Dedifferentiated amniotic fluid mesenchymal stem cell (primary cell): ENCODE measurements around the gene FOXC1.

Experiments
- DNase-seq: peaks from one replicate; pipeline ENCODE4 v3.0.0-alpha.2; 2016; ENCODE audit errors: extremely low spot score

FOXC1 gene

DNA sequence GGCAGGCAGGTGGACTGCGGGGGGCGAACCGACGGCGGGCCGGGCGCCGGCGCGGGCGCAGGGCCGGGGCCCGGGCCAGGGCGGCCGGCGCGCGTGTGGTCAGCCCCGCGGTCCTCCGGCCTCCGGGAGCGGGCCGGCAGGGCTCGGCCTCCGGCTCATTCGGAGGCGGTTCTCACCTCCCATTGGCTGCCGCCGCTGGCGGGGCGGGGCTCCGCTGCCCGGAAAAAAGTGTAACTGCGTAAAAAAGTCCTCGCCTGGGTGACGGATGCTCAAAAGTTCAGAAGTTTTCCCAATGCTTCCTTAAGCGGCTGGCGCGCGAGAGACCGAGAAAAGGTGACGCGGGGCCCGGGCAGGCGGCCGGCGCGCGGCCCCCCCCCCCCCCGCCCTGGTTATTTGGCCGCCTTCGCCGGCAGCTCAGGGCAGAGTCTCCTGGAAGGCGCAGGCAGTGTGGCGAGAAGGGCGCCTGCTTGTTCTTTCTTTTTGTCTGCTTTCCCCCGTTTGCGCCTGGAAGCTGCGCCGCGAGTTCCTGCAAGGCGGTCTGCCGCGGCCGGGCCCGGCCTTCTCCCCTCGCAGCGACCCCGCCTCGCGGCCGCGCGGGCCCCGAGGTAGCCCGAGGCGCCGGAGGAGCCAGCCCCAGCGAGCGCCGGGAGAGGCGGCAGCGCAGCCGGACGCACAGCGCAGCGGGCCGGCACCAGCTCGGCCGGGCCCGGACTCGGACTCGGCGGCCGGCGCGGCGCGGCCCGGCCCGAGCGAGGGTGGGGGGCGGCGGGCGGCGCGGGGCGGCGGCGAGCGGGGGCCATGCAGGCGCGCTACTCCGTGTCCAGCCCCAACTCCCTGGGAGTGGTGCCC lies at the start of gene FOXC1:
Gene FOXC1 (plus strand): TSS at position 268 of the 849 bp plus-strand sequence. CDS start 531 bp downstream, at position 799.
- peak; percentile 96 for DNase-seq

DNA sequence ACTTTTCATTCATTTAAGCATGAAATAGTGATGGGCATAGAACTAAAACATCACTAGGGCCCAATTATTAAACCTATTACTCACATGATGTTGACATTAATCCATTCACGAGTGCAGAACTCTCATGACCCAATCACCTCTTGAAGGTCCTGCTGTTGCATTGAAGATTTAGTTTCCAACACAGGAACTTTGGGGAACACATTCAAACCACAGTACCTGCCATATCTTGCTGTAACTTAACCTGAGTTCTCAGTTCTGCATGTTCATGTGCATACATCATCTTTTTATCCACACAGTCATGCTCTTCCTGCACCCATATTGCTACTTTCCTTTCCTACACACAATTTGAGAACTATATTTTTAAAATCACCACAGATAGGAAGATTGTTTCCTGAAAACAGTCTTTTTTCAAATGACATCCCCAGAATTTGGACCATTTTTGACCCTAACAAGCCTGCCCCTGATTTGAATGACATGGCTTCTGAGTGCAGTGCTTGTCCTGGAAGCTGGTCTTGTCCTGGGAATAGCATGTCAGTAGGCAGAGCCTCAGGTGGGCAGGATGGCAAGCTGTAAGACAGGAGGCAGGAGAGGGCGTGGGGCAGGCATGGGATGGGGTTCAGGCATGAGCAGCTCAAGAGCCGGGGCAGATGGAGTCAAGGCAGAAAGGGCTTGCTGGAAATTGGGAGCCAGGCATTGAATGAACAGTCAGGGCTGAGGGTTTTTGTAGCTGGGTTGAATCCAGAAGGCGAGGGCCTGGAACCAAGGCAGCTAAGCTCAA lies 49.2 kb upstream of the FOXC1 start:
- no peak for DNase-seq

GRCh38 chr6:1561355-1561754 lies 48.4 kb upstream of the FOXC1 start:
- no peak for DNase-seq

- DNase-seq, result no peak
Observed at GRCh38 chr6:1562171-1562955, 47.4 kb upstream of the FOXC1 start.

- no peak for DNase-seq
Observed at GRCh38 chr6:1569377-1569776, 40.3 kb upstream of the FOXC1 start.

DNA sequence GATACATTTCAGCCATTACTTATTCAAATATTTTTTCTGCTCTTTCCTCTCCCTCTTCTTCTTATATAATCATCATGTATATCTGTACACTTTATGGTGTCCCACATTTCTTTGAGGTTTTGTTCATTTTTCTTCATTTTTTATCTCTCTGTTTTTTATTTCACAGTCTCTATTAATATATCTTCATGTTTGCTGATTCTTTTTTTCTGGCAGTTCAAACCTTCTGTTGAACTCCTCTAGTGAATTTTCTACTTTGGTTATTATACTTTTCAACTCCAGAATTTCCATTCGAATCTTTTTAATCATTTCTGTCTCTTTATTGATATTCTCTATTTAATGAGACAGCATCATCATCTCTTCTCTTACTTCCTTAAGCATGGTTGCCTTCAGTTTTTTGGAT lies 38.9 kb upstream of the FOXC1 start:
- DNase-seq, result no peak

GRCh38 chr6:1572892-1573291 lies 36.8 kb upstream of the FOXC1 start:
- no peak for DNase-seq

DNA sequence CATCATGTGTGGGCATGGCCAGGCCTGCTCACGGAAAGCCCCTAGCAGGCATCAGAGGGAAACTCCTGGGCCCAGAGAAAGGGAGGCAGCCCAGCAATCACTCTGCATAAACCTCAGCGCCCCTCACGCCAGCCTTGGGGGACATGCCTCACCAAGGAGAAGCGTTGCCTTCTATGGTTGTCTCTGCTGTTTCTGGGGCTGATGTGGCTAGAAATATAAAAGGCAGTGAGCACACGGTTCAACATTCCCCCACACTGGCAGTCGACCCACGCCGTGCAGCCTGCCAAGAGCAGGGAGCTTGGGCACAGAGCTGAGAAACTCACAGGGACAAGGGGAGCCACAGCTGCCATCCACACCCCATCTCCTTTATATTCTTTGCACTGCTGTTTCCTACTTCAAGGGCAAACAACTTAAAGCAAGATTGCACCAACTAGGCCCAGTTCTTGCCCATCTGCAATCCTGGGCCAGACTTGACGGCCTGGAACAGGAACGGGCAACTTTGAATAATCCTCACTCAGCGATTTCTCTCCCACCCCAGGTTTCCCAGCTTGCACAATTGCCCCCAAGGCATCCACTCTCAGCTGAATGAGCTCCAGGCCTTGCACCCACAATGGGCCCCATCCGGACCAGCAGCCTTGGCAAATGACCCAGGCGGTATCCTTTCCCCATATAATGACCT lies 35.5 kb upstream of the FOXC1 start:
- DNase-seq, result no peak

DNA sequence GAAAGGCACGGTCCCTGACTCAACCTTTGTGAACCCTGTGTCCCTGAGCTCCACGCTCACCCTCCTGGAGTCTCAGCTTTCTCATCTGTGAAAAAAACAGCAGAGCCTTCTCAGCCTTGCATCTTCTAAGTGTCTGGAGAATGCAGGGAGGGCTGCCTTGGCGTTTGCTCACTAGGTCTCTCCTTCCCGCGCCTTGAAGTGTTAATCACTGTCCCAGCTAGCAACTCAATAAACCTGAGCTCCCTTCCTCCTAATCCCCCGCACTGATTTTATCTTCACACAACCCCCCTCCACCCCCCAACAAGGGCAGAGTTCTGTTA lies 34.9 kb upstream of the FOXC1 start:
- no peak for DNase-seq

GRCh38 chr6:1575210-1576041 lies 34.3 kb upstream of the FOXC1 start:
- DNase-seq, result no peak

DNA sequence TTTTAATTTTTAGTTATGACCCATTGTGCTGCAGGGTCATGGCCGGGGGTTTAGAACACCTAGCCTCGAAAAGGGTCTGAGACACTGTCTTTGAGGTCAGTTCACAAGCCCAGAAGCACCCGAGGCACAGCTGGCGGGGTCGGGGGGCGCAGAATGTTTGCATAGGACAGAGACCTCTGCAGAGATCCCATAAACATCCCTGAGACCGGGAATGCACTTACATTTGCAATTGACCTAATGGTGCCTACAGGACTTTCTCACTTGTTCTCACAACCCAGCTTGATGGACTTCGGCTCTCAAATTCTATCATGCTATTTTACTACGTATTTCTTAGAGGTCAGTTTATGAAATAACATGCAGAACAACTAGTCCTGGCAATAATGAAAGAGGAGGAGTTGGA lies 33.5 kb upstream of the FOXC1 start:
- DNase-seq, result no peak

DNA sequence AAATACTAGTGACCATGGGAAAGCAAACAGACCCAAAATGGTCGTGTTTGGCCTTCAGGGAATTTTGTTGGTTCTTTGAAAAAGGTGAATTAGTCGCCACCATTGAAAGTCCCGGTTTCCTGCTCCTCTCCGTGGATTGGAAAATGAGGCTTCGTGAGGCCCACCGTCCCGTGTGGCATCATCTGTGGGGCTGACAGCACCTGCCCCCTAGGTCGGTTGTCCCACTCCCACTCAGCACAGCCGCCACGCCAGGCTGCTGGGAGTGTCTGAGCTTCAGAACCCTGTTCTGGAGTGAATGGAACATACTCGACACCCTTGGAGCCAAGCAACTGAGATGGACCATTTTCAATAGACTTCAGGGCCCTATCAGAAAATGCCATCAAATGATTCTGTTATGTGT lies 33.0 kb upstream of the FOXC1 start:
- DNase-seq, result no peak

DNA sequence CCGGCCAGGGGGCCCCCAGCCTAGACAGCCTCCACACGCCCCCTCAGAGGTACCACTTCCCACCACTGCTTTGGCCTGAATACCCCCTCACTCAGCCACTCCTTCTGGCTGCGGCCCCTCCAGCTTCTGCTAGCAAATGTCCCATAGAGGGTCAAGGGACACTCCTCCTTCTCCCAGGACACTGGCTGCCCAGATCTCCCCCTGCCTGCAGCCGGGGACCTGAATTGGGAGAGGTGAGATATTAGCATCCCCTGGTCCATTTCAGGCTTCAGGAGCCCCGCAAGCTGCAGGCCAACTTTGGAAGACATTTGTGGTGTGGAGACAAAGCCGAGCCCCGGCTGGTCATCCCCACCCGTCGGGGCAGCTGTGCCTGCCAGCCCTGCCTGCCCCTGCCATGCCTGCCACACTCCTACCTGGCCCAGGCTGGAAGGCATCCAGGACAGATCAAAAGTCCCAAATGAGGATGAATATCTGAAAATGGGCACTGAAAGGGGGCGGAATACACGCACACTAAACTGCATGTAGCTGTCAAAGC lies 32.5 kb upstream of the FOXC1 start:
- DNase-seq, result no peak

GRCh38 chr6:1577896-1578745 lies 31.6 kb upstream of the FOXC1 start:
- DNase-seq, result no peak

DNA sequence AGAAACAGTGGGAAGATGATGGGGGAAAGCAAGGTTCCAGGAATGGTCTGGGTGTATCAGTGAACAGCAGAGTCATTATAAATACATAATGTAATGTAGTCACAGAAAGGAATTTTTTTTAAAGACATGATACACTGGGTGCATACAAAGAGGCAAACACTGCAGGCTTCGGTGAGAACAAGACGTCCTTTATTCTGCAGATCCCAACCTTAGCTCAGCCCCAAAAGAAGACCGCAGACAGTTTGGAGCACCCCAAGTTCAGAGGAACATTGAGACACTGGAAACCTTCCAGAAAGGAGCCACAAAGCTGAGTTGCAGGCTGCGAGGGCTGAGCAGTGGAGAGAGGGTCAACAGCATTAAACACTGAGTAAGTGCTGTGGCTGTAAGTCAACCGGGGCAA lies 30.6 kb upstream of the FOXC1 start:
- no peak for DNase-seq

DNA sequence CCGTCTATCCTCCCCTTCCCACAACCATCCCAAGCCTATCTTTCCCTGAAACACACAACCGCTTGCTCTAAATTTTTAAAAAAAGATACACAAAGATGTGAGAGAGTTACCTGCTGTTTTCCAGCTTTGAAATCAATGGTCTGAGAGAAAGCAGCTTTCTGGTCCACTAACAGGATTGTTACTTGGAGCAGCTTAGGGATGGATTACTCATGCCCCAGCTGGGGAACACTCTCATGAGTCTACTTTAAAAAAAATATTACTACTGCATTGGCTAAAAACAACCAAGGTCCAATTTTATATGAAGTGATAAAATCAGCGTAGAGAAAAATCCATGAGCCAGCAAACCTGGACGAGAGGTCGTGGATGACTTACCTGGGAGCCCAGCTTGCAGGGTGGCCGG lies 29.6 kb upstream of the FOXC1 start:
- no peak for DNase-seq

DNA sequence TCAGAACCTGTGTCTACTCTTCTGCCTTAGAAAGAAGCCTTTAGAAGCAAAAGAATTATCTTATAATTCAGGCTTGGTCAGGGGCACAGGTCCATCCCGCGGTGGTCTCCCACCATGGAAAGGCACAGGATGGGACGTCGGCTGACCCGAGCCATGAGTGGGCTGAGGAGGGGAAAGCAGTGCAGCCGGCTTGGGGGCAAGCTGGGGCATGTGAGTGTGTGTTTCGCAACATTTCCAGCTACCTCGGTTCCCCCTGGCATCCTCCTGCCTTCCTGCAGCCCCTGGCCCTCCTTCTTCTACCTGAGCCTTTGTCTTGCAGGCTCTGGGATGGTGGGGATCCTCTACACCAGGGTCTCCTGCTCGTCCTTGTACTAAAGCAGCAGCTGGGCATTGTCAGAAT lies 29.1 kb upstream of the FOXC1 start:
- no peak for DNase-seq

GRCh38 chr6:1581120-1581991 lies 28.4 kb upstream of the FOXC1 start:
- DNase-seq, result no peak

- DNase-seq, result no peak
Observed at GRCh38 chr6:1584146-1584545, 25.6 kb upstream of the FOXC1 start.
